CD14-positive monocyte (primary cell): Measurements from ENCODE around the gene PIGM. TPM values are rescaled to one million over a fixed set of nuclear protein-coding genes. Genes with fewer than 3 reads are reported as not detected.

Source experiments
- DNase-seq, 3 donors: peaks; one replicate each; pipeline ENCODE4 v3.0.0-alpha.2; 2011 to 2022
- H2AFZ ChIP-seq: 2 replicates; pipeline ENCODE4 v1.6.0; 2012; ENCODE audit warnings: mild to moderate bottlenecking, low read depth, low read length, inconsistent platforms; ENCODE audit not compliant: insufficient read depth, poor library complexity, severe bottlenecking
- H3K27ac ChIP-seq, 2 donors: 1 replicate in 1 of 2; 2 replicates in 1 of 2; pipeline ENCODE4 v1.5.1; 2012 to 2013; ENCODE audit warnings: low read length in 2 of 2, control low read depth in 1 of 2, inconsistent platforms in 1 of 2, low read depth in 1 of 2, mild to moderate bottlenecking in 1 of 2
- H3K27me3 ChIP-seq, 2 donors: one replicate each; pipeline versions ENCODE4 v1.6.0 to v1.6.1; 2011 to 2013; ENCODE audit warnings: low read length in 2 of 2; ENCODE audit not compliant: control insufficient read depth in 2 of 2, insufficient read depth in 2 of 2
- H3K36me3 ChIP-seq, 2 donors: replicated peaks in 1 of 2; 1 replicate in 1 of 2; 2 replicates in 1 of 2; pipeline versions ENCODE4 v1.5.1 to v1.6.1; 2012 to 2013; ENCODE audit warnings: low read length in 2 of 2, control low read depth in 1 of 2, inconsistent platforms in 1 of 2, mild to moderate bottlenecking in 1 of 2; ENCODE audit not compliant: insufficient read depth in 2 of 2, control insufficient read depth in 1 of 2
- H3K4me1 ChIP-seq, 2 donors: 1 replicate in 1 of 2; 2 replicates in 1 of 2; pipeline versions ENCODE4 v1.5.1 to v1.6.1; 2012 to 2013; ENCODE audit warnings: low read length in 2 of 2, control low read depth in 1 of 2, inconsistent platforms in 1 of 2, mild to moderate bottlenecking in 1 of 2, moderate library complexity in 1 of 2; ENCODE audit not compliant: insufficient read depth in 2 of 2, control insufficient read depth in 1 of 2
- H3K4me2 ChIP-seq: replicated peaks from 2 replicates; pipeline ENCODE3; 2012; ENCODE audit warnings: low read length, moderate library complexity, mild to moderate bottlenecking; ENCODE audit not compliant: poor library complexity, severe bottlenecking; ENCODE audit errors: extremely low read depth
- H3K4me3 ChIP-seq, 3 experiments: fragments of 200-600 bp in 1 of 3; sonication (generic) in 1 of 3; replicated peaks in 1 of 3; 1 replicate in 2 of 3; 2 replicates in 1 of 3; pipeline ENCODE4 v1.5.1; 2011 to 2013; ENCODE audit warnings: low read length in 3 of 3, mild to moderate bottlenecking in 3 of 3, control low read depth in 2 of 3, low read depth in 2 of 3, inconsistent platforms in 1 of 3, moderate library complexity in 1 of 3
- H3K79me2 ChIP-seq: 2 replicates; pipeline ENCODE4 v1.6.0; 2012; ENCODE audit warnings: mild to moderate bottlenecking, control low read depth, inconsistent platforms, low read length, moderate library complexity; ENCODE audit not compliant: insufficient read depth
- H3K9ac ChIP-seq: 2 replicates; pipeline ENCODE4 v1.6.0; 2017; ENCODE audit warnings: low read length, mild to moderate bottlenecking; ENCODE audit not compliant: insufficient read depth, poor library complexity, severe bottlenecking
- H3K9me3 ChIP-seq, 2 donors: replicated peaks in 1 of 2; 1 replicate in 1 of 2; 2 replicates in 1 of 2; pipeline versions ENCODE4 v1.5.1 to v1.6.1; 2012 to 2013; ENCODE audit warnings: low read length in 2 of 2, control low read depth in 1 of 2; ENCODE audit not compliant: control insufficient read depth in 1 of 2, insufficient read depth in 1 of 2
- H4K20me1 ChIP-seq: 2 replicates; pipeline ENCODE4 v1.6.0; 2012; ENCODE audit warnings: mild to moderate bottlenecking, low read length, control low read depth, moderate library complexity; ENCODE audit not compliant: insufficient read depth
- H3K27ac Mint-ChIP-seq, 7 donors: one replicate each; pipeline ENCODE4 v1.8.0; 2020; ENCODE audit warnings: mild to moderate bottlenecking in 7 of 7, mixed read lengths in 7 of 7, moderate library complexity in 6 of 7, inconsistent platforms in 2 of 7
- H3K27me3 Mint-ChIP-seq, 3 donors: one replicate each; pipeline ENCODE4 v1.8.0; 2021 to 2022; ENCODE audit warnings: low read depth in 3 of 3, mild to moderate bottlenecking in 3 of 3, mixed read lengths in 3 of 3, moderate library complexity in 3 of 3, inconsistent platforms in 1 of 3
- H3K36me3 Mint-ChIP-seq, 2 donors: one replicate each; pipeline ENCODE4 v1.8.0; 2020; ENCODE audit warnings: mixed read lengths in 2 of 2, inconsistent platforms in 1 of 2, mild to moderate bottlenecking in 1 of 2
- H3K4me1 Mint-ChIP-seq: one replicate; pipeline ENCODE4 v1.8.0; 2020; ENCODE audit warnings: mild to moderate bottlenecking, mixed read lengths
- H3K4me3 Mint-ChIP-seq, 2 donors: one replicate each; pipeline ENCODE4 v1.8.0; 2020; ENCODE audit warnings: mild to moderate bottlenecking in 2 of 2, mixed read lengths in 2 of 2, moderate library complexity in 1 of 2
- H3K9me3 Mint-ChIP-seq, 7 donors: one replicate each; pipeline ENCODE4 v1.8.0; 2020 to 2022; ENCODE audit warnings: mixed read lengths in 7 of 7, mild to moderate bottlenecking in 6 of 7, moderate library complexity in 6 of 7, inconsistent platforms in 2 of 7
- WGBS: methylation state at CpG from one replicate; pipeline ENCODE4 v1.1.5; 2013; ENCODE audit warnings: missing lambda C conversion rate; ENCODE audit not compliant: insufficient coverage; 5-methylcytosine and 5-hydroxymethylcytosine counted together
- intact Hi-C, 2 donors: fragments of 100-400 bp; cut with micrococcal nuclease; formaldehyde crosslinking; loops; one replicate each; pipeline versions ENCODE4 v1.15.0 to v1.15.1; 2023
- polyA plus RNA-seq, 3 donors: library from polyadenylated mRNA; depleted of rRNA in 1 of 3; unstranded in 2 of 3; stranded (reverse) in 1 of 3; fragments of 300-500 nt in 2 of 3; fragments of >200 nt in 1 of 3; fragmentation: Illumina TruSeq in 2 of 3; gene quantifications; 1 replicate in 2 of 3; 2 replicates in 1 of 3; pipeline ENCODE4 v1.2.3, GENCODE V29; 2012 to 2021
- TF ChIP-seq, protein P1 (sequence below): fragments of 200-600 bp; IDR thresholded peaks from one replicate; pipeline ENCODE4 v1.8.0; 2022; ENCODE audit warnings: antibody characterized with exemption, mild to moderate bottlenecking

Gene PIGM
- polyA plus RNA-seq, 3 donors, result 3.7 to 4.2 (median 4.0) TPM

DNA sequence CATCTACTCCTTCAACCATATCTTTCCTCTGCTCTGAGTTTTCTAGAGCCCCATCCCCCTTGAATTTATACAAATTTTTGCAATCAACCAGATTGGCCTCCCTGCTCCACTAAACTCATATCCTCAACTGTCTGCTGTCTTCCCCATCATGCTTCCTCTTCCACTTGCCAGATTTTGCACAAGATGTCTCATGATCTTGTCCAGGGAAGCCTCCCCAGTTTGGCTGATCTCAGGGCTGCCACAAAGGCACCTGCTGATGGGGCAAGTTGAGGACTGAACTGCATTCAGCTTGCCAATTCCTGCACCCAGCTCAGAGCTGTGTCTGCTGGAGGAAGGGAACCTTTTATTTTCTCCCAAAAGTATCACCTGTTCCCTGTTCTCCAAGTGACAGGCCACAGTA lies 45.7 kb upstream of the PIGM start:
- Histone ChIP-seq H3K36me3 (no peaks in the 10 kb centered on the region), H3K9ac (no peak overlapping the region), H3K4me1 (peaks cover 44 to 47% of the 10 kb centered on the region in 2 donors), H3K79me2 (no peaks in the 10 kb centered on the region), H3K27me3 (peaks cover 16 to 31% of the 10 kb centered on the region in 2 donors), H3K9me3 (no peaks in the 10 kb centered on the region), H4K20me1 (no peaks in the 10 kb centered on the region), H3K27ac (peak overlapping the region; percentile 57 to 59), H3K4me2 (no peak overlapping the region), H3K4me3 (no peak overlapping the region), H2AFZ (no peak overlapping the region)
- TF ChIP-seq, protein P1, sequence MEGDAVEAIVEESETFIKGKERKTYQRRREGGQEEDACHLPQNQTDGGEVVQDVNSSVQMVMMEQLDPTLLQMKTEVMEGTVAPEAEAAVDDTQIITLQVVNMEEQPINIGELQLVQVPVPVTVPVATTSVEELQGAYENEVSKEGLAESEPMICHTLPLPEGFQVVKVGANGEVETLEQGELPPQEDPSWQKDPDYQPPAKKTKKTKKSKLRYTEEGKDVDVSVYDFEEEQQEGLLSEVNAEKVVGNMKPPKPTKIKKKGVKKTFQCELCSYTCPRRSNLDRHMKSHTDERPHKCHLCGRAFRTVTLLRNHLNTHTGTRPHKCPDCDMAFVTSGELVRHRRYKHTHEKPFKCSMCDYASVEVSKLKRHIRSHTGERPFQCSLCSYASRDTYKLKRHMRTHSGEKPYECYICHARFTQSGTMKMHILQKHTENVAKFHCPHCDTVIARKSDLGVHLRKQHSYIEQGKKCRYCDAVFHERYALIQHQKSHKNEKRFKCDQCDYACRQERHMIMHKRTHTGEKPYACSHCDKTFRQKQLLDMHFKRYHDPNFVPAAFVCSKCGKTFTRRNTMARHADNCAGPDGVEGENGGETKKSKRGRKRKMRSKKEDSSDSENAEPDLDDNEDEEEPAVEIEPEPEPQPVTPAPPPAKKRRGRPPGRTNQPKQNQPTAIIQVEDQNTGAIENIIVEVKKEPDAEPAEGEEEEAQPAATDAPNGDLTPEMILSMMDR, result no peak
- intact Hi-C loops, result no loop called here
- peaks cover 39% of the 10 kb centered on the region for H3K4me1 Mint-ChIP-seq
- H3K27me3 Mint-ChIP-seq, result peaks cover 12 to 29% (median 20%) of the 10 kb centered on the region in 3 donors
- peak; percentile 35 to 69 (median 50) for DNase-seq
- H3K27ac Mint-ChIP-seq, result peak overlapping the region; percentile 44 to 84 (median 72)
- H3K4me3 Mint-ChIP-seq, result peak overlapping the region in 1 of 2 donors; percentile 4
- H3K36me3 Mint-ChIP-seq, result no peaks in the 10 kb centered on the region
- H3K9me3 Mint-ChIP-seq, result peaks cover 0 to 2% (median 0%) of the 10 kb centered on the region in 7 donors

DNA sequence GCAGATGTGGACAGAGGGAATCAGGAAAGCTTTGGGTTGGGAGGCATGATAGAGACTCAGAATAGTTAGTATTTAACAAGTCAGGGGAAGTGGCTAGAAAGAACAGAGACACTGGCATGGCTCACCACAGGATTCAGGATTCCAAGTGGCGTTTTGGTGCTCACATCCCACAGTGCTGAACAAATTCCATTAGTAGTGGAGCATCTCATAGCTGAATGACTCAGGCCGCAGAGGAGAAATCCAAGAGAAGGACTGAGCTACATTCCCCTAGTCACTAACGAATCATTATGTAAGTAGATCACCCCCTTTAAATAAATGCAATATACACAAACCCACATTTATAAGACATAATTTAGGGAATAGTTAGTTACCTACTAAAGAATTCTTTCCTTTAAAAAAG lies 44.5 kb upstream of the PIGM start:
- peaks cover 0 to 7% of the 10 kb centered on the region in 2 donors for H3K36me3 Mint-ChIP-seq
- Histone ChIP-seq H3K36me3 (no peaks in the 10 kb centered on the region), H3K4me3 (peak overlapping the region in 1 of 3 experiments; percentile 29), H3K27me3 (peaks cover 16 to 24% of the 10 kb centered on the region in 2 donors), H3K4me2 (peak overlapping the region; percentile 38), H3K9ac (no peak overlapping the region), H3K9me3 (no peaks in the 10 kb centered on the region), H3K4me1 (peaks cover 44 to 49% of the 10 kb centered on the region in 2 donors), H2AFZ (no peak overlapping the region), H4K20me1 (no peaks in the 10 kb centered on the region), H3K79me2 (no peaks in the 10 kb centered on the region), H3K27ac (peak overlapping the region; percentile 60 to 72)
- H3K27ac Mint-ChIP-seq, result peak overlapping the region; percentile 16 to 88 (median 82)
- WGBS, result 86% methylated on average over 1 of the region's 3 CpGs
- peaks cover 16 to 25% (median 21%) of the 10 kb centered on the region in 3 donors for H3K27me3 Mint-ChIP-seq
- peaks cover 37% of the 10 kb centered on the region for H3K4me1 Mint-ChIP-seq
- TF ChIP-seq, protein P1, result no peak
- peaks cover 0 to 2% (median 0%) of the 10 kb centered on the region in 7 donors for H3K9me3 Mint-ChIP-seq
- H3K4me3 Mint-ChIP-seq, result peak overlapping the region in 1 of 2 donors; percentile 58
- intact Hi-C loops, result no loop called here
- no peak for DNase-seq
